ENCODE data around the gene EARS2.
A peak's percentile ranks its signal among the peaks of the same experiment; 100 is the strongest.
"Not testable (repeated sequence)": the region's sequence is repeated elsewhere in the genome, so short reads cannot be mapped to it uniquely, and the experiment has no call there.

Gene EARS2

GRCh38 chr16:23556881-23557778 is at the start of gene EARS2, which contains the start of gene UBFD1:
TSS of gene EARS2 (minus strand) at chr16:23557350. CDS start at chr16:23557343, 7 bp downstream.
TSS of gene UBFD1 (plus strand) at chr16:23557727. CDS start at chr16:23557743, 16 bp downstream.
- DNase-seq (ENCODE audit: low read depth in 4 of 4, low spot score in 1 of 4), result peak; percentile 95 to 98 (median 96)

- no peak for DNase-seq (ENCODE audit: low read depth in 4 of 4, low spot score in 1 of 4)
These were observed 40.0 kb upstream of the EARS2 start for GRCh38 chr16:23597003-23597756.

GRCh38 chr16:23595951-23596720 is 39.0 kb upstream of the EARS2 start, which contains the start of gene NDUFAB1:
TSS of gene NDUFAB1 (minus strand) at chr16:23596316. CDS start at chr16:23596290, 26 bp downstream.
- peak; percentile 80 to 92 (median 85) for DNase-seq (ENCODE audit: low read depth in 4 of 4, low spot score in 1 of 4)

- no peak for DNase-seq (ENCODE audit: low read depth in 4 of 4, low spot score in 1 of 4)
These were observed 38.2 kb upstream of the EARS2 start for GRCh38 chr16:23595246-23595950.

GRCh38 chr16:23594186-23594585 is 37.0 kb upstream of the EARS2 start:
- no peak for DNase-seq (ENCODE audit: low read depth in 4 of 4, low spot score in 1 of 4)

GRCh38 chr16:23590181-23590580 is 33.0 kb upstream of the EARS2 start:
- DNase-seq (ENCODE audit: low read depth in 4 of 4, low spot score in 1 of 4), result no peak

GRCh38 chr16:23587726-23588125 is 30.6 kb upstream of the EARS2 start:
- DNase-seq (ENCODE audit: low read depth in 4 of 4, low spot score in 1 of 4), result no peak

- DNase-seq (ENCODE audit: low read depth in 4 of 4, low spot score in 1 of 4), result no peak
These were observed 27.3 kb upstream of the EARS2 start for GRCh38 chr16:23584186-23585076.

GRCh38 chr16:23583271-23583670 is 26.1 kb upstream of the EARS2 start:
- DNase-seq (ENCODE audit: low read depth in 4 of 4, low spot score in 1 of 4), result not testable (repeated sequence)

- no peak for DNase-seq (ENCODE audit: low read depth in 4 of 4, low spot score in 1 of 4)
These were observed 24.6 kb upstream of the EARS2 start for GRCh38 chr16:23581764-23582163.

GRCh38 chr16:23580391-23580790 is 23.2 kb upstream of the EARS2 start:
- DNase-seq (ENCODE audit: low read depth in 4 of 4, low spot score in 1 of 4), result no peak

GRCh38 chr16:23579371-23579770 is 22.2 kb upstream of the EARS2 start:
- no peak for DNase-seq (ENCODE audit: low read depth in 4 of 4, low spot score in 1 of 4)

- no peak for DNase-seq (ENCODE audit: low read depth in 4 of 4, low spot score in 1 of 4)
These were observed 21.1 kb upstream of the EARS2 start for GRCh38 chr16:23578101-23578830.

- no peak for DNase-seq (ENCODE audit: low read depth in 4 of 4, low spot score in 1 of 4)
These were observed 20.3 kb upstream of the EARS2 start for GRCh38 chr16:23577493-23577892.

- no peak for DNase-seq (ENCODE audit: low read depth in 4 of 4, low spot score in 1 of 4)
These were observed 18.7 kb upstream of the EARS2 start for GRCh38 chr16:23575834-23576233.

- no peak for DNase-seq (ENCODE audit: low read depth in 4 of 4, low spot score in 1 of 4)
These were observed 16.7 kb upstream of the EARS2 start for GRCh38 chr16:23573817-23574216.

- no peak for DNase-seq (ENCODE audit: low read depth in 4 of 4, low spot score in 1 of 4)
These were observed 15.2 kb upstream of the EARS2 start for GRCh38 chr16:23572394-23572793.

GRCh38 chr16:23571895-23572294 is 14.7 kb upstream of the EARS2 start:
- no peak for DNase-seq (ENCODE audit: low read depth in 4 of 4, low spot score in 1 of 4)

Data from stimulated activated CD4-positive, alpha-beta T cell treated with anti-CD3 and anti-CD28 coated beads, Interleukin-1b, Interleukin-23, amount 100 ng/mL, for 24 hours (primary cell).